ENCODE data around the gene TBC1D9. TPM values are rescaled to one million over a fixed set of nuclear protein-coding genes. Genes with fewer than 3 reads are reported as not detected.

The TBC1D9 gene
- total and polyA plus RNA-seq, 2 of the 13 experiments (the other 11 are each of a cell fraction or from before 2014, with no cell fraction given) = 11.9 to 12.2 TPM

DNA sequence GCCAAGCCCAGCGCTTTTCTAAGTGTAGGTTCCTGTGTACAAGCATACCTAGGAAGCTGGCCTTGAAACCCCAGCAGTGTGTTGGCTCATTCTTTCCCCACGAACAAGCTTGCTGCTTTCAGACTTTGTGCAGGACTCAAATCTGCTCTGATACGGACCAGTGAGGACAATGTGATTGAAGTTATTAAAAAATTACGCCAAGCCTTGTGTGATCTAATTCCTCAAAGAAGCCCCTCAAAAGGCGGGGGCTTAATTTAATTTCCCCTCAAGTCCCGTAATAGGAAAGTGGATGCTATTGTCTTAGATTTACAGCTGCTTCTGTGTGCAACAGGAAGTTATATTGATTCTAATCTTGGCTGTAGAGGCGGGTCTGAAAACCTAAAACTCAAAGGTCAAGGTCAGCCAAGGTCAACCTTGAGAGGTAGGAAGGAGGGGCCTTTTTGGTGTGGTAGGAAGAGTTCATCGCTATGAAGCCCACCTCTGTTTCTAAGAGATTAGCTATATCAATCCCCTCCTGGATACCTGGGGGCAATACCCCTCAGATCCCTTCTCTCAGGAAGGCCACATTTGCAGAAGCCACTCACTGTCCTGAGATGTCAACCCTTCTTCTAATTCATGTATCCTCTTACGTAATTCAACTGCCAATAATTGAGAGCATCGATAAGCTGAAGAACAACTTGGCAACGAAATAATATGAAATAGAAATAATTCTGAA lies 45.1 kb downstream of the TBC1D9 start (continued):
- TF ChIP-seq MXI1 (IDR thresholded peaks at IDR 0.05; ENCODE audit: borderline replicate concordance, low read depth, low read length) (no peak), NFE2L2 (IDR thresholded peaks at IDR 0.05; ENCODE audit: low read length) (no peak), SMC3 (IDR thresholded peaks at IDR 0.05; ENCODE audit: low read length) (no peak), ZKSCAN1 (IDR thresholded peaks at IDR 0.05; ENCODE audit: low read length) (no peak), POGZ (CRISPR knock-in tag; IDR thresholded peaks at IDR 0.05) (peak; percentile 32; the same call in 1 of the 2 replicates), ZNF224 (CRISPR knock-in tag; IDR thresholded peaks at IDR 0.05) (no peak), NR3C1 (CRISPR knock-in tag; IDR thresholded peaks at IDR 0.05) (no peak), MBNL3 (CRISPR knock-in tag; conservative IDR thresholded peaks at IDR 0.05) (no peak), RBM39 (IDR thresholded peaks at IDR 0.05; ENCODE audit: low read depth, low read length, poor library complexity, severe bottlenecking) (no peak), ZNF121 (CRISPR knock-in tag; IDR thresholded peaks at IDR 0.05) (no peak), MAF1 (CRISPR knock-in tag; IDR thresholded peaks at IDR 0.05; ENCODE audit: borderline replicate concordance) (no peak), ZFP36L2 (CRISPR knock-in tag; IDR thresholded peaks at IDR 0.05) (no peak), SP5 (CRISPR knock-in tag; IDR thresholded peaks at IDR 0.05; ENCODE audit: borderline replicate concordance, low read depth) (peak; percentile 70), ZFP41 (CRISPR knock-in tag; IDR thresholded peaks at IDR 0.05; ENCODE audit: borderline replicate concordance) (no peak), GTF2F1 (IDR thresholded peaks at IDR 0.05; ENCODE audit: low read length) (no peak), SP2 (CRISPR knock-in tag; IDR thresholded peaks at IDR 0.05) (no peak), ZNF138 (CRISPR knock-in tag; IDR thresholded peaks at IDR 0.05; ENCODE audit: low read depth) (no peak)
- TF ChIP-seq, protein P1, sequence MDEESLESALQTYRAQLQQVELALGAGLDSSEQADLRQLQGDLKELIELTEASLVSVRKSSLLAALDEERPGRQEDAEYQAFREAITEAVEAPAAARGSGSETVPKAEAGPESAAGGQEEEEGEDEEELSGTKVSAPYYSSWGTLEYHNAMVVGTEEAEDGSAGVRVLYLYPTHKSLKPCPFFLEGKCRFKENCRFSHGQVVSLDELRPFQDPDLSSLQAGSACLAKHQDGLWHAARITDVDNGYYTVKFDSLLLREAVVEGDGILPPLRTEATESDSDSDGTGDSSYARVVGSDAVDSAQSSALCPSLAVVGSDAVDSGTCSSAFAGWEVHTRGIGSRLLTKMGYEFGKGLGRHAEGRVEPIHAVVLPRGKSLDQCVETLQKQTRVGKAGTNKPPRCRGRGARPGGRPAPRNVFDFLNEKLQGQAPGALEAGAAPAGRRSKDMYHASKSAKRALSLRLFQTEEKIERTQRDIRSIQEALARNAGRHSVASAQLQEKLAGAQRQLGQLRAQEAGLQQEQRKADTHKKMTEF (CRISPR knock-in tag; IDR thresholded peaks at IDR 0.05) = peak; percentile 44; the same call in 1 of the 2 replicates
- TF ChIP-seq, protein P2, sequence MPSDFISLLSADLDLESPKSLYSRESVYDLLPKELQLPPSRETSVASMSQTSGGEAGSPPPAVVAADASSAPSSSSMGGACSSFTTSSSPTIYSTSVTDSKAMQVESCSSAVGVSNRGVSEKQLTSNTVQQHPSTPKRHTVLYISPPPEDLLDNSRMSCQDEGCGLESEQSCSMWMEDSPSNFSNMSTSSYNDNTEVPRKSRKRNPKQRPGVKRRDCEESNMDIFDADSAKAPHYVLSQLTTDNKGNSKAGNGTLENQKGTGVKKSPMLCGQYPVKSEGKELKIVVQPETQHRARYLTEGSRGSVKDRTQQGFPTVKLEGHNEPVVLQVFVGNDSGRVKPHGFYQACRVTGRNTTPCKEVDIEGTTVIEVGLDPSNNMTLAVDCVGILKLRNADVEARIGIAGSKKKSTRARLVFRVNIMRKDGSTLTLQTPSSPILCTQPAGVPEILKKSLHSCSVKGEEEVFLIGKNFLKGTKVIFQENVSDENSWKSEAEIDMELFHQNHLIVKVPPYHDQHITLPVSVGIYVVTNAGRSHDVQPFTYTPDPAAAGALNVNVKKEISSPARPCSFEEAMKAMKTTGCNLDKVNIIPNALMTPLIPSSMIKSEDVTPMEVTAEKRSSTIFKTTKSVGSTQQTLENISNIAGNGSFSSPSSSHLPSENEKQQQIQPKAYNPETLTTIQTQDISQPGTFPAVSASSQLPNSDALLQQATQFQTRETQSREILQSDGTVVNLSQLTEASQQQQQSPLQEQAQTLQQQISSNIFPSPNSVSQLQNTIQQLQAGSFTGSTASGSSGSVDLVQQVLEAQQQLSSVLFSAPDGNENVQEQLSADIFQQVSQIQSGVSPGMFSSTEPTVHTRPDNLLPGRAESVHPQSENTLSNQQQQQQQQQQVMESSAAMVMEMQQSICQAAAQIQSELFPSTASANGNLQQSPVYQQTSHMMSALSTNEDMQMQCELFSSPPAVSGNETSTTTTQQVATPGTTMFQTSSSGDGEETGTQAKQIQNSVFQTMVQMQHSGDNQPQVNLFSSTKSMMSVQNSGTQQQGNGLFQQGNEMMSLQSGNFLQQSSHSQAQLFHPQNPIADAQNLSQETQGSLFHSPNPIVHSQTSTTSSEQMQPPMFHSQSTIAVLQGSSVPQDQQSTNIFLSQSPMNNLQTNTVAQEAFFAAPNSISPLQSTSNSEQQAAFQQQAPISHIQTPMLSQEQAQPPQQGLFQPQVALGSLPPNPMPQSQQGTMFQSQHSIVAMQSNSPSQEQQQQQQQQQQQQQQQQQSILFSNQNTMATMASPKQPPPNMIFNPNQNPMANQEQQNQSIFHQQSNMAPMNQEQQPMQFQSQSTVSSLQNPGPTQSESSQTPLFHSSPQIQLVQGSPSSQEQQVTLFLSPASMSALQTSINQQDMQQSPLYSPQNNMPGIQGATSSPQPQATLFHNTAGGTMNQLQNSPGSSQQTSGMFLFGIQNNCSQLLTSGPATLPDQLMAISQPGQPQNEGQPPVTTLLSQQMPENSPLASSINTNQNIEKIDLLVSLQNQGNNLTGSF (CRISPR knock-in tag; IDR thresholded peaks at IDR 0.05) = no peak
- TF ChIP-seq, protein P3, sequence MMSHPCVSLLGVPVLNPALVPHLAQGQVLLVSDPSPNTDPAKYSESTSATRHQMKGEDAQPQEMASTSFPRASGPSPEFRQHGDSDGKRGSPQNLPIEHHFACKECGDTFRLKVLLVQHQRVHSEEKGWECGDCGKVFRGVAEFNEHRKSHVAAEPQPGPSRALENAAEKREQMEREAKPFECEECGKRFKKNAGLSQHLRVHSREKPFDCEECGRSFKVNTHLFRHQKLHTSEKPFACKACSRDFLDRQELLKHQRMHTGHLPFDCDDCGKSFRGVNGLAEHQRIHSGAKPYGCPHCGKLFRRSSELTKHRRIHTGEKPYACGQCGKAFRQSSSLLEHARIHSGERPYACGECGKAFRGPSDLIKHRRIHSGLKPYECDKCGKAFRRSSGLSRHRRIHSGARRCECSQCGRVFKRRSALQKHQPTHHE (CRISPR knock-in tag; IDR thresholded peaks at IDR 0.05; ENCODE audit: borderline replicate concordance) = no peak
- TF ChIP-seq, protein P4, sequence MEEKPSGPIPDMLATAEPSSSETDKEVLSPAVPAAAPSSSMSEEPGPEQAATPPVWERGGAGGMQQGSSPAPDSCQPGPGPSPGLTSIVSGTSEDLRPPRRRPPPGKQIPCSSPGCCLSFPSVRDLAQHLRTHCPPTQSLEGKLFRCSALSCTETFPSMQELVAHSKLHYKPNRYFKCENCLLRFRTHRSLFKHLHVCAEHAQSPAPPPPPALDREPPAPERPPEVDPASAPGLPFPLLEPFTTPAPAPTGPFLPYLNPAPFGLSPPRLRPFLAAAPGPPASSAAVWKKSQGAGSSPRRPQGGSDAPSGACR (CRISPR knock-in tag; IDR thresholded peaks at IDR 0.05) = 0 out of 2 replicates have a peak, but pooled peaks have one; percentile 24

All from HepG2 (cell line).